Epithelial cell of proximal tubule (primary cell): ENCODE data around the gene CREB3L2. TPM values are rescaled to one million over a fixed set of nuclear protein-coding genes. Genes with fewer than 3 reads are reported as not detected.

ENCODE experiments used
- DNase-seq: peaks from one replicate; pipeline ENCODE4 v3.0.0-alpha.2; 2011; ENCODE audit warnings: low read depth
- H3K4me3 ChIP-seq: 2 replicates; pipeline ENCODE4 v1.5.1; 2011; ENCODE audit warnings: low read depth, mild to moderate bottlenecking, low read length
- total RNA-seq: library from RNA; depleted of rRNA; stranded (reverse); fragments of >200 nt; gene quantifications from 2 replicates; pipeline ENCODE4 v1.2.3, GENCODE V29; 2015
- TF ChIP-seq, protein P1 (sequence below): conservative IDR thresholded peaks from 2 replicates; pipeline ENCODE4 v1.5.1; 2012; ENCODE audit warnings: low read depth, mild to moderate bottlenecking, low read length

Gene CREB3L2
- total RNA-seq, 1 donor from 2014 or later: 18.3 TPM

DNA sequence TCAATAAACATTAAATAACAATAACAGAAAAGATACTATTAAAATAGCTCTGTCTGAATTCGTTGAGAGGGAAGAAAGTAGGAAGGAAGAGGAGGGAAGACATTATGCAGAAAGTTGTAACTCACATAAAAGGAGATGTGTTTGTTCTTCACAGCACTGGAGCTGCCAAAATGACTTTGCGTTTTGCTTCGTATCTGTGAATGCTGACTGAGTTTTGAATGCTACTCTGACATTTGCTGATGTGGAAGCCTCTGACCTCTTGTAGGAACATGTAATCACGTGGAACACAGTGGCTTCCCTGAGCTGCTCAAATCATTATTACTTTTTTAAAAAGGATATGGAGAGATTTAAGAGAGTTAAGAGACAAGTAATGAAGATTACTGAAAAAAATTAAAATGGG lies 139.5 kb downstream of the CREB3L2 start:
- H3K4me3 ChIP-seq: no peak overlapping the region
- DNase-seq: no peak
- TF ChIP-seq, protein P1, sequence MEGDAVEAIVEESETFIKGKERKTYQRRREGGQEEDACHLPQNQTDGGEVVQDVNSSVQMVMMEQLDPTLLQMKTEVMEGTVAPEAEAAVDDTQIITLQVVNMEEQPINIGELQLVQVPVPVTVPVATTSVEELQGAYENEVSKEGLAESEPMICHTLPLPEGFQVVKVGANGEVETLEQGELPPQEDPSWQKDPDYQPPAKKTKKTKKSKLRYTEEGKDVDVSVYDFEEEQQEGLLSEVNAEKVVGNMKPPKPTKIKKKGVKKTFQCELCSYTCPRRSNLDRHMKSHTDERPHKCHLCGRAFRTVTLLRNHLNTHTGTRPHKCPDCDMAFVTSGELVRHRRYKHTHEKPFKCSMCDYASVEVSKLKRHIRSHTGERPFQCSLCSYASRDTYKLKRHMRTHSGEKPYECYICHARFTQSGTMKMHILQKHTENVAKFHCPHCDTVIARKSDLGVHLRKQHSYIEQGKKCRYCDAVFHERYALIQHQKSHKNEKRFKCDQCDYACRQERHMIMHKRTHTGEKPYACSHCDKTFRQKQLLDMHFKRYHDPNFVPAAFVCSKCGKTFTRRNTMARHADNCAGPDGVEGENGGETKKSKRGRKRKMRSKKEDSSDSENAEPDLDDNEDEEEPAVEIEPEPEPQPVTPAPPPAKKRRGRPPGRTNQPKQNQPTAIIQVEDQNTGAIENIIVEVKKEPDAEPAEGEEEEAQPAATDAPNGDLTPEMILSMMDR: no peak

DNA sequence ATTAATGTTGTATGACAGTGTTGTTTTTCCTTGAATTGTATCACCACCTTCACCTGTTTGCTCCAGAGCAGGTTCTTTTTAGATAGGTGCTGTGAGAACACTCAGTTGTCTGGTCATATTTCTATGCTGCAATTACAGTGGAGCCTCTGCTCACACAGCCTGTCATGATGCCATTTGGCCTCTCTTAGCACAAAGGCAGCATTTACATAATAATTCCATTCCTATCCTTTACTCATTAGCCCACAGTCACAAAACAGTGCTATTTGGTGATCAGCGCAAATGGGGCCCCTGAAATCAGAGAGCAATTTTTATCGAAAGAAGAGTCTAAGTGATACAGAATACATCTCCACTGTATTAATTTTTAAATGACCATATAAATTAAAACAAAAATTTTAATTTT lies 141.3 kb downstream of the CREB3L2 start:
- no peak for DNase-seq
- H3K4me3 ChIP-seq: no peak overlapping the region
- TF ChIP-seq, protein P1: no peak

DNA sequence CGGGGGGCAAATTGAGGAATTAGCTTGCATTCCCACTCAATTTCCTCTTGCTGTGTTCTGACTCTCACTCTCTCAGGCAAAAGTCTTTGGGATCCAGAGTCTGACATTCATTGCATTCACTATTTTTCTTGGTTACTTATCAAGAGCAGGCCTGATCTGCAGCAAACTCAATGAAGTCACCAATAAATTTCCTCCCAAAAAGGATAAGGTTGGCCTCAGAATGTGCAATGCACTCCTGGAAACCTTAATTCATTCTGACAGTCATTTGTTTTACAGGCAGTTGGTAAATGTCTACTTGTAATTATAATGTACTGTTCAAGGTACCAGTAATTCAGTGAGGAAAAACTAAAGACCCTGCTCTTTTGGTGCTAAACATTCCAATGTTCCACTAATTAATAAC lies 148.8 kb downstream of the CREB3L2 start:
- no peak overlapping the region for H3K4me3 ChIP-seq
- no peak for DNase-seq
- TF ChIP-seq, protein P1: no peak

GRCh38 chr7:137852108-137852507 lies 149.8 kb downstream of the CREB3L2 start:
- no peak for DNase-seq
- TF ChIP-seq, protein P1: no peak
- H3K4me3 ChIP-seq: no peak overlapping the region

GRCh38 chr7:137850972-137851945 lies 150.6 kb downstream of the CREB3L2 start:
- TF ChIP-seq, protein P1: no peak
- DNase-seq: no peak
- H3K4me3 ChIP-seq: no peak overlapping the region

GRCh38 chr7:137850571-137850970 lies 151.3 kb downstream of the CREB3L2 start:
- no peak overlapping the region for H3K4me3 ChIP-seq
- no peak for DNase-seq
- TF ChIP-seq, protein P1: no peak
